ENCODE results near the gene RD3L.

The RD3L gene

DNA sequence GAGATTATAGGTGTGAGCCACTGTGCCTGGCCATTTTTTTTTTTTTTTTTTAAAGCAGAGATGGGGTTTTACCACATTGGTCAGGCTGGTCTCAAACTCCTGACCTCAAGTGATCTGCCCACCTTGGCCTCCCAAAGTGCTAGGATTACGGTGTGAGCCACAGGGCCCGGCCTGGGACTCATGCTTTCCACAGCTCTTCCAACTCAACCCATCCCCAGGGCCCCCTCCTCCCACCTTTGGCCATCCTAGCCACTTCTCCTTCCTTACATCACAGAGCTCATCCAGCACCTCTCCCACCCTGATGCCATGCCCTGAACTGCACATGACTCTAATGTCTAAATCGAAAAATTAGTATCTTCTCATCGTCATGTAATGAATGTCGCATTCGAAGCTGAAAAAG, 26.7 kb downstream of the RD3L start:
- TF ChIP-seq CTCF (IDR thresholded peaks at IDR 0.05; ENCODE audit: low read depth, low read length): no peak
- TF ChIP-seq POLR2A (IDR thresholded peaks at IDR 0.05; ENCODE audit: extremely low read depth, insufficient read length): no peak
- TF ChIP-seq, protein P1, sequence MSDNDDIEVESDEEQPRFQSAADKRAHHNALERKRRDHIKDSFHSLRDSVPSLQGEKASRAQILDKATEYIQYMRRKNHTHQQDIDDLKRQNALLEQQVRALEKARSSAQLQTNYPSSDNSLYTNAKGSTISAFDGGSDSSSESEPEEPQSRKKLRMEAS (IDR thresholded peaks at IDR 0.05; ENCODE audit: low read depth, low read length): no peak
- no peak for TF ChIP-seq MYC (IDR thresholded peaks at IDR 0.05; ENCODE audit: low read depth, low read length)
- H3K4me3 ChIP-seq (ENCODE audit: low read depth, low read length): no peak overlapping the region
- DNase-seq (ENCODE audit: low read depth): no peak

DNA sequence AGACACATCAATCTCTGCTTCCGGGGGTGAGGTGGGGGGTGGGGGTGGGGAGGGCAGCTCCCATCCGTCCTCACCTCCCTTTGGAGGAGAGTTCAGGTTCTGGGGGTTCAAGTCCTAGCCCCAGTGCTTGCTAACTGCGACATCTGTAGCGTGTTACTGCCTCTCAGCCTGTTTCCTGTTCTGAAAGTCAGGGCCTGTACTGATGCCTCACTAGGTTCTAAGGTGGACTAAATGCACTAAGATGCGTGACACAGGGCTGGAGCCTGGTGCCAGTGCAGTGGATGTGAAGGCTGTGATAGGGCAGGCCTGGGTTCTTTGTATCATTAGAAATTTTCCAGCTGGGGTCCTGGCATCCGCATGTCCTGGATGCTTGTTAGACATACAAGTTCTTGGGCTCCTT, 31.3 kb downstream of the RD3L start:
- no peak for TF ChIP-seq POLR2A (IDR thresholded peaks at IDR 0.05; ENCODE audit: extremely low read depth, insufficient read length)
- DNase-seq (ENCODE audit: low read depth): no peak
- H3K4me3 ChIP-seq (ENCODE audit: low read depth, low read length): no peak overlapping the region

DNA sequence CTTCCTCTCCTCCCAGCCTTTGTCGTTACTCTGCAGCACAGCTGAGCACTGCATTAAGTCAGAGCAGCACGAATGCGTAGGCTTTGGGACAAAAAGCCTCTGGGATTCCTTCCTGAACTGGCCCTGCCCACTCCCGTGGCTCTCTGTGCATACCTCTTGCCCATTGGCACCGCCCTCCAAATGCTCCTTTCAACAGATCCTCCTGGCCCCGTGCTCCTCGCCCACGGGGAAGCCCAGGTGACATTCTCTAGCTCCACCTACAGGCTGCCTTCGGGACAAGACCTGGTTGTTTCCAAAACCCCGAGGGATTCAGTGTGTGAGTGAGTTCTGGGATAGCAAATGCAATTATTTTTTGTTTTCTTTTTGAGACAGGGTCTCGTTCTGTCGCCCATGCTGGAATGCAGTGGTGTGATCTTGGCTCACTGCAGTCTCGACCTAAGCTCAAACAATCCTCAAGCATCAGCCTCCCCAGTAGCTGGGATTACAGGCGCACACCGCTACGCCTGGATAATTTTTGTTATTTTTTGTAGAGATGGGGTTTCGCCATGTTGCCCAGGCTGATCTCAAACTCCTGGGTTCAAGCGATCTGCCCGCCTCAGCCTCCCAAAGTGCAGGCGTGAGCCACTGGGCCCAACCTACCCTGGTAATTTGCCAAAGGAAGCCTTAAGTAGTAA, 31.9 kb downstream of the RD3L start:
- TF ChIP-seq, protein P1 (IDR thresholded peaks at IDR 0.05; ENCODE audit: low read depth, low read length): no peak
- TF ChIP-seq CTCF (IDR thresholded peaks at IDR 0.05; ENCODE audit: low read depth, low read length) (peak; percentile 77), POLR2A (IDR thresholded peaks at IDR 0.05; ENCODE audit: extremely low read depth, insufficient read length) (no peak), MYC (IDR thresholded peaks at IDR 0.05; ENCODE audit: low read depth, low read length) (no peak)
- H3K4me3 ChIP-seq (ENCODE audit: low read depth, low read length): no peak overlapping the region
- DNase-seq (ENCODE audit: low read depth): peak; percentile 62

DNA sequence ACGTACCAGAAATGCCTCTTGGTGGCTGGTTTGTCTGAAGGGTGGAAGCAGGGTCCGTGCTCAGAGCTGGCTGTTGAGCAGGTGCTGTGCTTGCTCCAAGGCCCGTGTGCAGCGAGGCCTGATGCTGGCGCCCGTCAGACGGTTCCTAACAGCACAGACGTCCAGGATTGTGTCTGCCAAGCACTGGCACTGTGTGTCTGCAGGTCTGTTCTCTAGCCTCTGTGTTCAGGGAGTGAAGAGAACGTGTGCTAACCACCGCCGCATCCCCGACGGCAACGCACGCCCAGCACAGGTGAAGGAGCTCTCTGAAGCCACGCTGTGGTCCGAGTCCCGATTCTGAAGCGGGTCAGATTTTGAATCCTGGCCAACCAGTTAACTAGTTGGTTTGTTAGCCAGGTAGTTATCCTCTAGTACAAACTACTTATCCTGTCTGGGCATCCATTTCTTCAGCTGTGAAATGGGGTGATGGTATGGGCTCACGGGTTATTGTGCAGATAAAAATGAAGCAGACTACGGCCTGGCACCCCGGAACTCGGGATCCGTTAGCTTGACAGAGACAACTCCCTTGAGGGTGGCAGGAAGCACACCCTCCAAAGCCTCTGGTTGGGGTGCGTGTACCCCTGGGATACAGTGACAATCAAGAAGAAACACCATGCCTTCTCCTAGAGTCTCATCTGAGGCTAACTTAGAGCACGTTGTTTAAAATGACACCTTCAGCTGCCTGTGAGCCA, 32.6 kb downstream of the RD3L start:
- H3K4me3 ChIP-seq (ENCODE audit: low read depth, low read length): no peak overlapping the region
- no peak for DNase-seq (ENCODE audit: low read depth)
- TF ChIP-seq, protein P1 (IDR thresholded peaks at IDR 0.05; ENCODE audit: low read depth, low read length): no peak
- TF ChIP-seq CTCF (IDR thresholded peaks at IDR 0.05; ENCODE audit: low read depth, low read length) (no peak), POLR2A (IDR thresholded peaks at IDR 0.05; ENCODE audit: extremely low read depth, insufficient read length) (no peak), MYC (IDR thresholded peaks at IDR 0.05; ENCODE audit: low read depth, low read length) (no peak)

DNA sequence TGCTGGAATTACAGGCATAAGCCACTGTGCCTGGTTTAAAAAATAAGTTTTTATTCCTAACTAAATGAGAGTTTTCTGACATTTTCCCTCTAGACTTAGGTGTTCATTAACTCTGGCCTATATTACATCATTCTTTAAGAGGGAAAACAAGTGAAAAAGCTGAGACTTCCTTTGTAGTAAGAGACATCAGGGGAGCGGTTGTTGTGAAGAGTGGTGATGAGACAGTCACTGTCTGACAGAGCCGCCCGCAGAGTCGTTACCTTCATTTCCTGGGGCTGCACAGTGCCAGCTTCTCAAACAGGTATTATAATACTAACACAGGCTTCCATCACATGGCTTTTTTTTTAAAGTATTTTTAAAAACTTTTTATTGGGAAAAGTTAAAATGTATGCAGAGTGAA, 33.7 kb downstream of the RD3L start:
- no peak overlapping the region for H3K4me3 ChIP-seq (ENCODE audit: low read depth, low read length)
- TF ChIP-seq CTCF (IDR thresholded peaks at IDR 0.05; ENCODE audit: low read depth, low read length) (no peak), POLR2A (IDR thresholded peaks at IDR 0.05; ENCODE audit: extremely low read depth, insufficient read length) (no peak), MYC (IDR thresholded peaks at IDR 0.05; ENCODE audit: low read depth, low read length) (no peak)
- TF ChIP-seq, protein P1 (IDR thresholded peaks at IDR 0.05; ENCODE audit: low read depth, low read length): no peak
- no peak for DNase-seq (ENCODE audit: low read depth)

GRCh38 chr14:103905842-103906456, 36.4 kb downstream of the RD3L start:
- H3K4me3 ChIP-seq (ENCODE audit: low read depth, low read length): no peak overlapping the region
- TF ChIP-seq MYC (IDR thresholded peaks at IDR 0.05; ENCODE audit: low read depth, low read length) (no peak), CTCF (IDR thresholded peaks at IDR 0.05; ENCODE audit: low read depth, low read length) (peak; percentile 22)
- TF ChIP-seq, protein P1 (IDR thresholded peaks at IDR 0.05; ENCODE audit: low read depth, low read length): no peak
- DNase-seq (ENCODE audit: low read depth): peak; percentile 28
